Activated T-cell treated with anti-CD3 and anti-CD28 coated beads, Interleukin-2, amount 50 U/mL, for 48 hours (primary cell): ENCODE results near the gene TMEM91.

Experiments
- DNase-seq, 2 experiments: peaks; one replicate each; pipeline ENCODE4 v3.0.0-alpha.2; 2020

Gene TMEM91

GRCh38 chr19:41412953-41413352 lies 36.6 kb downstream of the TMEM91 start:
- no peak for DNase-seq

GRCh38 chr19:41413947-41414346 lies 37.6 kb downstream of the TMEM91 start:
- no peak for DNase-seq

GRCh38 chr19:41414461-41414860 lies 38.1 kb downstream of the TMEM91 start:
- DNase-seq: no peak

- no peak for DNase-seq
These were observed 38.8 kb downstream of the TMEM91 start for GRCh38 chr19:41415154-41415571.

GRCh38 chr19:41416194-41416674 lies 39.9 kb downstream of the TMEM91 start:
- DNase-seq: no peak

- DNase-seq: no peak
These were observed 44.0 kb downstream of the TMEM91 start for GRCh38 chr19:41420101-41420880.

GRCh38 chr19:41421314-41421713 lies 45.0 kb downstream of the TMEM91 start:
- no peak for DNase-seq

GRCh38 chr19:41421973-41422372 lies 45.6 kb downstream of the TMEM91 start:
- no peak for DNase-seq

- DNase-seq: no peak
These were observed 46.1 kb downstream of the TMEM91 start for GRCh38 chr19:41422456-41422855.

GRCh38 chr19:41422955-41423354 lies 46.6 kb downstream of the TMEM91 start:
- DNase-seq: no peak

GRCh38 chr19:41424335-41425173 lies 48.2 kb downstream of the TMEM91 start:
- DNase-seq: no peak

GRCh38 chr19:41425174-41426115 lies 49.1 kb downstream of the TMEM91 start:
- DNase-seq: no peak

- DNase-seq: no peak
These were observed 49.9 kb downstream of the TMEM91 start for GRCh38 chr19:41426116-41426841.

GRCh38 chr19:41426952-41427646 lies 50.8 kb downstream of the TMEM91 start, which contains the start of gene B3GNT8:
Gene B3GNT8, minus strand, starts transcription at chr19:41427374. Its CDS starts 596 bp downstream, at chr19:41426778.
- peak; percentile 61 to 66 for DNase-seq

GRCh38 chr19:41427647-41428480 lies 51.5 kb downstream of the TMEM91 start:
- DNase-seq: peak; percentile 47 to 55

- DNase-seq: no peak
These were observed 52.1 kb downstream of the TMEM91 start for GRCh38 chr19:41428481-41428859.

GRCh38 chr19:41430922-41431321 lies 54.6 kb downstream of the TMEM91 start:
- no peak for DNase-seq

GRCh38 chr19:41431426-41432386 lies 55.4 kb downstream of the TMEM91 start:
- DNase-seq: no peak

GRCh38 chr19:41433171-41433570 lies 56.8 kb downstream of the TMEM91 start:
- DNase-seq: no peak
